GM19099 (cell line): Measurements from ENCODE around the gene IGBP1.

ENCODE experiments used
- POLR2A ChIP-seq: IDR thresholded peaks from 3 replicates; pipeline ENCODE4 v1.6.1; 2011; ENCODE audit warnings: low read depth; ENCODE audit not compliant: insufficient read length; ENCODE audit errors: extremely low read depth

The IGBP1 gene

DNA sequence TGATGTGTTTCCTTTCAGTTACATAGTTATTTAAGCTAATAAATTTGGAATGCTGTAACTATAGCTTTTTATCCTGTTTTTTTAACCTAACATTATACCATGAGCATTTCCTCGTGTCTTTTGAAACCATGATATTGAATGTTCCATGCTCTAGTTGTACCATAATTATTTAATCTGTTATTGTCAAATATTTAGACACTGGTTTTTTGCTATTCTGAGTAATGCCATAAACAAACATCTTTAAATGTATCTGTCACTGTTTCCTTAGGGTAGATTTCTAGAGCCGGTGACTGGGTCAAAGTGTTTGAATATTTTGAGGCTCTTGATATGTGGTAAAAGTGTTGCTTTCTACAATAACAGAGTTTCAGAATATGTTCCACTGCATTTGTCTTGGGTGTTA lies 5.4 kb downstream of the IGBP1 start:
- no peak for TF ChIP-seq POLR2A

- no peak for TF ChIP-seq POLR2A
These were observed 6.5 kb downstream of the IGBP1 start for GRCh38 chrX:70139736-70140135.

DNA sequence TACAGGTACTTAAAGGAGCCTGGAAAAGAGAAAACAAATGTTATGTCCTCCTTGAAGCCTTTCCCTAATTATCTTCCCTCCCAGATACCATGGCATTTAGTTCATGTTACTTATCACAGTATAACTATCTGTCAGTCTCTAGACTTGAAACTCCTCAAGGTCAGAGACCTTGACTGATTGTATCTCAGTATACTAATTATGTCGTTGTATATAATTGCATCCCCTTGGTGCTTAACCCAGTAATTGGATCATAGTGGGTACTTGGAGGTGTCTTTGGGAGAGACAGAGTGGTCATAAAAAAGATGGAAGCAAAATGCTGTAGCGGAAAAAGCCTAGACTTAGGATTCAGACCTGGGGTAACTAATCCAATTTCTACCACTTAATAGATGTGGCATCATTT lies 8.1 kb downstream of the IGBP1 start:
- TF ChIP-seq POLR2A = no peak

- no peak for TF ChIP-seq POLR2A
These were observed 33.6 kb downstream of the IGBP1 start for GRCh38 chrX:70166601-70167590.

- TF ChIP-seq POLR2A = no peak
These were observed 35.3 kb downstream of the IGBP1 start for GRCh38 chrX:70168238-70169188.

- TF ChIP-seq POLR2A = no peak
These were observed 36.0 kb downstream of the IGBP1 start for GRCh38 chrX:70169281-70169680.

- TF ChIP-seq POLR2A = no peak
These were observed 38.4 kb downstream of the IGBP1 start for GRCh38 chrX:70171624-70172023.

- no peak for TF ChIP-seq POLR2A
These were observed 39.0 kb downstream of the IGBP1 start for GRCh38 chrX:70172221-70172620.

- TF ChIP-seq POLR2A = no peak
These were observed 39.7 kb downstream of the IGBP1 start for GRCh38 chrX:70172964-70173363.

DNA sequence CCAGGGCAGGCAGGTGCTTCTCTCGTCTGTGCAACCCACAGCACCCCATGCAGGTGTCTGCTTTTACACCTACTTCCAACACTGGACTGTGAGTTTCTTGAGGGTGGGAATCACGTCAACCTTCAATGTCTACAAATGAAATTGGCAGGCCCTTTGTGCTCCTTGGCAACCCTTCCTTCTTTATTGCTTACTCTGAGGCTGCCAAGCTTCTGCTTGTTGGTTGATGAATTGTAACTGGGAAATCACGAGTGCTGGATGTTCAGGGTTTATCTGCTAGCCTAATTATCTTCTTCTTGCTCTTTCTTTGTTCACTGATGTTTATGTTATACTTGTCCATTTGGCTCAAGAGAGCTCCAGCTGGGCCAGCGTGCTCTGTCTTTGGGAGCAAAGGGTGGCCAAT lies 41.5 kb downstream of the IGBP1 start:
- no peak for TF ChIP-seq POLR2A

GRCh38 chrX:70175338-70175737 lies 42.1 kb downstream of the IGBP1 start:
- TF ChIP-seq POLR2A = no peak

DNA sequence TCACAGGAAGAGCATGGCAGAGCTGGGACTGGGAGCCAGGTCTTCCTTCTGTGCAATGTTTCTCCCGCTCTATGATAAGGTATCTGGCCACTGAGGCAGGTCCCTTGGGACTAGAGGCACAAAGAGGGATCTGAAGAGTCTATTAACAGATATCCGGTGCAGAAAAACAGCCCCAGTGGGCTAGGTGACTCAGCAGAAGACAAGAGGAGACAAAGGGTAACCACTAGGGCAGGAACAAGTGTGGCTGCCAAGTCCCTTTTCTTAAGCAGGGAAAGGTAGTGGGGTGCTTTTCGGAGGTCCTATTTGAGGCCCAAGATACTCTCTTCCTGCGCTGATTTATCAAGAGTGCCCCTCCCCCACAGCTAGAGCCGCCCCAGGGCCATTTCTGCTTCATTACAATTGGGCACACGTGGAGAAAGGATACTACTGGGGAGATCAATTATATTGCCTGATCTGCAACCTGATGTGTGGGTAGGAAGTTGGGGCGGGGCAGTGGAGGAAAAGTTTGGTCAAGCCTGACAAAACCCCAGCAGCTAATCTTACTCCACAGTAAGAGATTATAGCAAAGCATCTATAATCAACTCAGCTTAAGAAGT lies 43.8 kb downstream of the IGBP1 start, which contains the start of gene DGAT2L6:
DGAT2L6 (plus strand) TSS at position 546 of the 596 bp plus-strand sequence. CDS start 100 bp downstream, outside the sequence.
- TF ChIP-seq POLR2A = no peak

DNA sequence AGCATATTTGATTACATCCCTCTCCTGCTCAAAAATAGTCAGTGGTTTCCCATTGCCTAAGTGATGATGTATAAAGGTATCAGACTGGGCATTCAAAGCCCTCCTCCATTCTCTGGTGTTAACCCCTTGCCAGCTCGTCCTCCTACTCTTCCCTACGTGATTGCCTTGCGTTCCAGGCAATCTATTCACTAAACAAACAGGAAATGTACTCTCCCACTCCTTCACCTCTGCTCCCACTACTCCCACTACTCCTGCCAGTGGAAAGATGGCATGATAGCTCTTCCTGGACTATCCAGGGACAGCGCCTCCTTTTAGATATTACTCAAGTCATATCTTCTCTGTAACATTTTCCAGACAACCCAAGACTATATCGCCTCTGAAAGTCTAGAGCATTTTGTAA lies 49.8 kb downstream of the IGBP1 start:
- TF ChIP-seq POLR2A = no peak

DNA sequence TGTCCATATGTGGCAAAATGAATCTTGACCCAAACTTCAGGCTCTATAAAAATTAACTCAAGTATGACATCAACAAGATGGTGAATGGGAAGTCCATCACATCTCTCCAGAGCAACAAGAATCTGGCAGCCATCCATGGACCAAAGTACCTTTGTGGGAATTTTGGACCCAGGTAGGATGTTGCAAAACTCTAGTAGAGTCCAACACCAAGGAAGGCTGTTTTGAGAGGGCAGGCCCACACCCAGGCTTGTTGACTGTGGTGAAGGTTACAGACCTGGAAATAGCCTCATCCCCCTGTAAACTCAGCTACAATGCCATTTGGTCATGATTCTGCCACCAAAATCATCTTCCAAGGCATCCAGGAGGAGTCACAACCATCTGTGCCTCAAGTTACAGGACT lies 57.0 kb downstream of the IGBP1 start:
- TF ChIP-seq POLR2A = no peak
